Measurements from ENCODE around the gene LRRIQ1.
"Not testable (repeated sequence)": the region's sequence is repeated elsewhere in the genome, so short reads cannot be mapped to it uniquely, and the experiment has no call there.

LRRIQ1 gene

GRCh38 chr12:85036234-85036707, at the start of gene LRRIQ1, which contains the start of gene TSPAN19:
LRRIQ1 (plus strand) TSS chr12:85036351; CDS start chr12:85038177, 1,826 bp downstream.
TSPAN19 (minus strand) TSS chr12:85036277; CDS start chr12:85029946, 6,331 bp downstream.
- DNase-seq (ENCODE audit: low spot score) = peak; percentile 77

DNA sequence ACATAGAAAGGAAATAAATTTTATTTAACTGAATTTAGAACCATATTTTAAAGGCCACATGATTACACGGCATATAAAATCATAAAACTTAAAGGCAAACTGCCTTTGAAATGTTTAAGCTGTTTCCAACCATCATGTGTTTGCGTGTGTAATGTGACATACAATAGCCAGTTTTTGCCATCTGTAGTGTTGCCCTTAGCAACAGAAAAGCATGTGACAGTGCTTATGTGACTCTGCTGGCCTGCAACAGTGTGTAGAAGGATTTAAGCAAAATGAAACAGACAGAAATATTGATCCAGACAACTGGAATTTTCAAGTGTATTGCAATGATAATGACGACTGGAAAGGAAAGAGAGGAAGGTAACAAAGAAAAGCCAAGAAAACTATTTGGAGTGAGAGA, 49.6 kb upstream of the LRRIQ1 start:
- DNase-seq (ENCODE audit: low spot score) = no peak

- DNase-seq (ENCODE audit: low spot score) = no peak
Measured at GRCh38 chr12:84994426-84994825, 41.7 kb upstream of the LRRIQ1 start.

- no peak for DNase-seq (ENCODE audit: low spot score)
Measured at GRCh38 chr12:84995641-84996040, 40.5 kb upstream of the LRRIQ1 start.

- DNase-seq (ENCODE audit: low spot score) = no peak
Measured at GRCh38 chr12:84996759-84997158, 39.4 kb upstream of the LRRIQ1 start.

DNA sequence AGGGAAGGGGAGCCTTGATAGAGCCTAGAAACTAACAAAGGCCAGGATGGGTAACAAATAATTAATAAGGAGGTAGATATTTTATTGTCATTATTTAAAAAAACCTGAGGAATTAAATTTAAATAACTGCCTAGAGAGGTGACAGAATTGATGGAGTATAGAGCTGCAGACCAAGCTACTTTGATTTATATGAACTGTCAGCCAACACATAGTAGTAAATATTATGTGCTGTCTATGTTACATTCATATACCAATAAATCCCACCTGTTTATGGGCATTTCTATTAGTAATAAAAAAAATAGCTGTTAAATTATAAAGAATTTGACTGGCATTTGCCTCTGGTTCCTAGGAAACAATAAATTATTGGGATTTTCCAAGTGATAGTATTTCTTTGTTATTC, 37.8 kb upstream of the LRRIQ1 start:
- no peak for DNase-seq (ENCODE audit: low spot score)

GRCh38 chr12:85000729-85001128, 35.4 kb upstream of the LRRIQ1 start:
- no peak for DNase-seq (ENCODE audit: low spot score)

- DNase-seq (ENCODE audit: low spot score) = no peak
Measured at GRCh38 chr12:85002778-85003296, 33.3 kb upstream of the LRRIQ1 start.

DNA sequence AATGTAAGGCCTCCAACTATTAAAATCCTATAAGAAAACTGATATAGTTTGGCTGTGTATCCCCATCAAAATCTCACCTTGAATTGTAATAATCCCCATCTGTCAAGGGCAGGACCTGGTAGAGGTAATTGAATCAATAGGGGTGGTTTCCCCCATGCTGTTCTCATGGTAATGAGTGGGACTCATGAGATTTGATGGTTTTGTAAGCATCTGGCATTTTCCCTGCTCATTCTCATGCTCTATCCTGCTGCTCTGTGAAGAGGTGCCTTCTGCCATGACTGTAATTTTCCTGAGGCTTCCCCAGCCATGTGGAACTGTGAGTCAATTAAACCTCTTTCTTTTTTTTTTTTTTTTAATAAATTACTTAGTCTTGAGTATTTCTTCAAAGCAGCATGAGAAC, 31.9 kb upstream of the LRRIQ1 start:
- no peak for DNase-seq (ENCODE audit: low spot score)

DNA sequence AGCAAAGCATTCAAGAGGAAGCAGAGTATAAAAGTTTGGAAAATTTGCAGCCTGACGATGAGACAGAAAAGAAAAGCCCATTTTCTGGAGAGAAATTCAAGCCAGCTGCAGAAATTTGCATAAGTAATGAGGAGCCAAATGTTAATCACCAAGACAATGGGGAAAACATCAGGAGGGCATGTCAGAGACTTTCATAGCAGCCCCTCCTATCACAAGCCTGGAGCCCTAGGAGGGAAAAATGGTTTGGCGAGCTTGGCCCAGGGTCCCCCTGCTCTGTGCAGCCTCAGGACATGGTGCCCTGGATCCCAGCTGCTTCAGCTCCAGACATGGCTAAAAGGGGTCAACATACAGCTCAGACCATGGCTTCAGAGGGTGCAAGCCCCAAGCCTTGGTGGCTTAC, 31.1 kb upstream of the LRRIQ1 start:
- not testable (repeated sequence) for DNase-seq (ENCODE audit: low spot score)

DNA sequence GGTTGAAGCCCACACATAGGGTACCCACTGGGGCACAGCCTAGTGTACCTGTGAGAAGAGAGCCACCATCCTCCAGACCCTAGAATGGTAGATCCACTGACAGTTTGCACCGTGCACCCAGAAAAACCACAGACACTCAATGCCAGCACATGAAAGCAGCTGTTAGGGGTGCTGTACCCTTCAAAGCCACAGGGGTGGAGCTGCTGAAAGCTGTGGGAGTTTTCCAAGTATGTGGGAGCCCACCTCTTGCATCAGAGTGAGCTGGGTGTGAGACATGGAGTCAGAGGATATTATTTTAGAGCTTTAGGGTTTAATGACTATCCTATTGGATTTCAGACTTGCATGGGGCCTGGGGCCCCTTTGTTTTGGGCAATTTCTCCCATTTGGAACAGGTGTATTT, 30.5 kb upstream of the LRRIQ1 start:
- no peak for DNase-seq (ENCODE audit: low spot score)

DNA sequence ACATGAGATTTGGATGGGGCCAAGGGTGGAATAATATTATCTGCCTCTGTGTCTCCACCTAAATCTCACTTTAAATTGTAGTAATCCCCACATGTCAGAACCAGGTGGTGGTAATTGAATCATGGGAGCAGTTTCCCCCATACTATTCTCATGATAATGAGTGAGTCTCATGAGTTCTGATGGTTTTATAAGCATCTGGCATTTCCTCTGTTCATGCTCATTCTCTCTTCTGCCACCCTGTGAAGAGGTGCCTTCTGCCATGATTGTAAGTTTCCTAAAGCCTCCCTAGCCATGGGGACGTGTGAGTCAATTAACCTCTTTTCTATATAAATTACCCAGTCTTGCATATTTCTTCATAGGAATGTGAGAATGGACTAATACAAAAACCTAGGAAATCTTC, 29.9 kb upstream of the LRRIQ1 start:
- DNase-seq (ENCODE audit: low spot score) = no peak

DNA sequence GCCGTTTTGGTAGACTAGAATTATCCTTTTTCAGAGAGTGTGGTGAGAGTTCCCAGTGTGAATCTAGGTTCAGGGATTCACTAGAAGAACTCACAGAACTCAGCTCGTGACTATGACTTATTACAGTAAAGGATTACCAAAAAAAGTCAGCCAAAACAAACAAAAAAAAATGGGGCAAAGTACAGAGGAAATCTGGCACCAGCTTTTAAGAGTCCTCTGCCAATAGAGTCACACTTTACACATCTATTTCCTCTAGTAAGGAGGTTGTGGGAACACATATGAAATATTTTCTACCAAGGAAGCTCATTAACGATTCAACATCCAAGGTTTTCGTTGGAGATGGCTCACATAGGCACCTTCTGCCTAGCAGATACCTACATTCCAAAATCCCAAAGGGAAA, 28.3 kb upstream of the LRRIQ1 start:
- no peak for DNase-seq (ENCODE audit: low spot score)

- DNase-seq (ENCODE audit: low spot score) = peak; percentile 46
Measured at GRCh38 chr12:85016413-85016812, 19.7 kb upstream of the LRRIQ1 start.

GRCh38 chr12:85017133-85017532, 19.0 kb upstream of the LRRIQ1 start:
- DNase-seq (ENCODE audit: low spot score) = no peak

- DNase-seq (ENCODE audit: low spot score) = no peak
Measured at GRCh38 chr12:85017618-85018017, 18.5 kb upstream of the LRRIQ1 start.

DNA sequence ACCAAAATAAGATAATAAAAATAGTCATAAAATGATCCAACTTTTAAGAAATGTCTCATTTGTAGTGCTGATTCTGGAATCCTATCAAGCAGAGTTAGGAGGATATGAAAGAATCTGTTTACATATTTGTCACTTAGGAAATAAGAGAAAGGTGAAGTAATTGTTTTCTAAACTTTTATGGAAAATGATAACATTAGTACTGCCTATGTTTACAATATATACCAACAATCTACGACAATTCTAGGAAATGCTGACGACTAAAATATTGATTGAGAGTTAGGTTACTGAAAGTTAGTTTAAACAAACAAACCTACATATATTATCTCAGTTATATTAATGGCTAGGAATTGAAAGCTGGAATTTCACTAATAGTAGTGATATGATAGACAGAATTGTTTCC, 18.1 kb upstream of the LRRIQ1 start:
- no peak for DNase-seq (ENCODE audit: low spot score)

- DNase-seq (ENCODE audit: low spot score) = peak; percentile 58
Measured at GRCh38 chr12:85029456-85029855, 6.7 kb upstream of the LRRIQ1 start.

DNA sequence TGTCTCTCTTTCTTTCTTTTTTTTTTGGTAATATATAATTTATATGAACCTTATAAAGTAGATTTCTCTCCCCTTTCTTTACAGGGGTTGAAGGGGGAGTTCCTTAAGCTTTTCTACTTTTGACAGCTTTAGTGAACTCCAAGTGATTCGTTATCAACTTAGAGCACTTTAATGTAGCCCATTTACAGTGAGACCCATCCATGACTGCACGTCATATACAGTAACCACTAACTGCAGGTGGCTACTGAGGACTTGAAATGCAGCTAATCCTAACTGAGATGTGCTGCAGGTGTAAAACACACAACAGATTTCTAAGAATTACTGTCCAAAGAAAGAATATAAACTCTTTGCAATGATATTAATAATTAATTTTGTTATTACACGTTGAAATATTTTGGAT, 582 bp downstream of the LRRIQ1 start:
- no peak for DNase-seq (ENCODE audit: low spot score)

- no peak for DNase-seq (ENCODE audit: low spot score)
Measured at GRCh38 chr12:85041395-85041794, 5.2 kb downstream of the LRRIQ1 start.

DNA sequence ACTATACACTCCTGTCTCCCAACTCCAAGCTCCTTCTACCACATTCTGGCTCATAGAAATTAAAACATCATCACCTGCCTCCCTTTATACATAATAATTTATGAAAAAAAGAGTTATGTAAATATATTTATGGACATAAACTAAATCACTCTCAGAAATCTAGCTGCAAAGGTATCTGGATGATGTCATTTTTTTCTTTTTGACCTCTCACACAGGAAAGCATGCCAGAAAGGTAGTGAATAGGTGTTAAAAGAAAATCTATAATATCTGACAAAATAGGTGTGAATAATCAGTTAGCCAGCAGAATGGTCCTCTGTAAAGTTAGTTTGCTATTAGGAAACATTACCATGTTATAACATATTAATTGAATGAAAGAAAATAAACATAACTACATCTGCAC, 7.7 kb downstream of the LRRIQ1 start:
- DNase-seq (ENCODE audit: low spot score) = no peak

DNA sequence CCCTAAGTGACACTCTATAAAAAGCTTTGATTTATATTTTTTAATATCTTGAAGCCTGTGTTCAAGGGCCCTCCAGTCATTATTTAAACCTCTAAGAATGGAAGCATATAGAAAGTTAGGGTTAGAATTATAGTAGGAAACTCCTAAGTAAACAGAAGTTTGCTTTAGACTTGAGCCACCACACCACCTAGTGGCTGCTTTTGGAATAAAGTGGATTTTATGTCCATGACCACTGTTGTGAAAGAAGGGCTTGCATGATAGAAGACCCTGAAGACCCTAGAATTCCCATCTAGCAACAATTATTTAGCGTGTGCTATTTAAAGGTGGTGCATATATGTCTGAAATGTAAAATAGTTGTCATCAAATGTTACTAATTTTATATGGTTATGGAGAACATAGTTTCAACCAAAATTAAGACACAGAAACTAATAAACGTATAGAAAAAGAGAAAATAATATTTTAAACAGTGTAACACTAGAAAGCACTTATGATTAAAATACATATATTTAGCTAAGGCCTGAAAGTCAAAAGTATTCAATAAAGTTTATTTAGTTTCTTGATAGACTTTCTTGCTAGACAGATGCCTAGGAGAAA, 21.3 kb downstream of the LRRIQ1 start:
- DNase-seq (ENCODE audit: low spot score) = peak; percentile 60

DNA sequence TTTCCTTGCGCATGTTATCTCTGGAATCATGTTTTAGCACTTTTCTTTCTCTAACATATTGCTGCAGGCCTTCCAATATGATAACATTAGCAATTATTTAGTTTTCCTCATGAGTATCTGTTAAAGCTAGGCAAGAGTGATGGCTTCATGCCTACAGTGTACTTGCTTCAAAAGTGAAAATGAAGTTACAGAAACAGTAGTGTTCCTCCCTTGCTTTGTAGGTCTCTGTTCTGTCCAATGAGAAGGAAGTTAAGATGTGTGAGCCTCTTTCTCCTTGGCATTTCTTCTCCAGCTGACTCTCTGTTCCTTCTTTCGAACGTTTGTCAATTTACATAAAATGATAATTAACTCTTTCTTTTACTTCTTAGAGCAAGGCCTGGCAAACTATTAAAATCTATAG, 22.2 kb downstream of the LRRIQ1 start:
- DNase-seq (ENCODE audit: low spot score) = no peak

DNA sequence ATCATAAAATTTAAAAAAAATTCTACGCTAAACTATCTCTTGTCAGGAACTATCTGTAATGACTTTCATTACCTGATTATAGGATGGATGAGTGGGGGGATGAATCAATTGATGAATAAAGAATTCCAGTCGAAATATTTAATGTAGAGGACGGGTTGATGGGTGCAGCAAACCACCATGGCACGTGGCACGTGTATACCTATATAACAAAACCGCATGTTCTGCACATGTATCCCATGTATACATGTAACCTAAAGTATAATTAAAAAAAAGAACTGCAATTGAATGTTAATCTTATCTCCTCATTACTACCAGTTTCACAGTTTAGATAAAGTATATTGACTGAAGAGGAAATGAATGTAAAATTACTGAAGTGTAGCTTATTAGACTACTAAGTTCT, 23.4 kb downstream of the LRRIQ1 start:
- no peak for DNase-seq (ENCODE audit: low spot score)
